HepG2 (cell line): Measurements from ENCODE around the gene TFEB. TPM values are rescaled to one million over a fixed set of nuclear protein-coding genes. Genes with fewer than 3 reads are reported as not detected.
A peak's percentile ranks its signal among the peaks of the same experiment; 100 is the strongest.

Experiments
- ARID4A ChIP-seq: sonication (generic); formaldehyde crosslinking; IDR thresholded peaks from 2 replicates; pipeline ENCODE4 v1.5.0; 2020; ENCODE audit warnings: mild to moderate bottlenecking, missing genetic modification reagents, borderline replicate concordance
- CBX2 ChIP-seq, 2 experiments: fragments of 200-600 bp in 1 of 2; sonication (generic); formaldehyde crosslinking in 1 of 2; IDR thresholded peaks; 2 replicates each; pipeline versions ENCODE4 v1.7.0 to v1.8.1; 2018 to 2022; ENCODE audit warnings: low read depth in 2 of 2, low read length in 1 of 2, mild to moderate bottlenecking in 1 of 2, missing genetic modification reagents in 1 of 2
- MAZ ChIP-seq, 2 experiments: sonication (generic) in 1 of 2; formaldehyde crosslinking in 1 of 2; IDR thresholded peaks; 2 replicates each; pipeline versions ENCODE4 v1.5.0 to v1.6.1; 2012 to 2020; ENCODE audit warnings: low read depth in 2 of 2, mild to moderate bottlenecking in 2 of 2, borderline replicate concordance in 1 of 2, improper control_type of control experiment in 1 of 2, low read length in 1 of 2, missing genetic modification reagents in 1 of 2, moderate library complexity in 1 of 2
- NAIF1 ChIP-seq: sonication (generic); formaldehyde crosslinking; IDR thresholded peaks from 2 replicates; pipeline ENCODE4 v1.5.0; 2020; ENCODE audit warnings: mild to moderate bottlenecking, missing genetic modification reagents, borderline replicate concordance
- NFIC ChIP-seq: IDR thresholded peaks from 2 replicates; pipeline ENCODE4 v1.6.1; 2012; ENCODE audit warnings: mild to moderate bottlenecking, low read length, inconsistent platforms
- NR3C1 ChIP-seq: sonication (generic); formaldehyde crosslinking; IDR thresholded peaks from 2 replicates; pipeline ENCODE4 v1.4.0; 2020; ENCODE audit warnings: missing genetic modification reagents
- SOX13 ChIP-seq, 3 experiments: fragments of 450-650 bp in 1 of 3; sonication (generic) in 1 of 3; formaldehyde crosslinking in 1 of 3; IDR thresholded peaks in 2 of 3; conservative IDR thresholded peaks in 1 of 3; 2 replicates each; pipeline versions ENCODE4 v1.5.0 to v1.6.1; 2016 to 2020; ENCODE audit warnings: antibody characterized with exemption in 1 of 3, mild to moderate bottlenecking in 1 of 3, missing compliant biosample characterization in 1 of 3, missing genetic modification reagents in 1 of 3, moderate library complexity in 1 of 3
- ZNF205 ChIP-seq: IDR thresholded peaks from 2 replicates; pipeline ENCODE4 v1.6.1; 2018; ENCODE audit warnings: missing biosample characterization, missing genetic modification reagents
- ZNF263 ChIP-seq: sonication (generic); formaldehyde crosslinking; IDR thresholded peaks from 2 replicates; pipeline ENCODE4 v1.4.0; 2020; ENCODE audit warnings: missing genetic modification reagents
- ZNF264 ChIP-seq: sonication (generic); formaldehyde crosslinking; IDR thresholded peaks from 2 replicates; pipeline ENCODE4 v1.4.0; 2020; ENCODE audit warnings: missing genetic modification reagents
- ZNF556 ChIP-seq: sonication (generic); formaldehyde crosslinking; IDR thresholded peaks from 2 replicates; pipeline ENCODE4 v1.4.0; 2020; ENCODE audit warnings: mild to moderate bottlenecking, missing genetic modification reagents, borderline replicate concordance
- ZNF646 ChIP-seq: sonication (generic); formaldehyde crosslinking; IDR thresholded peaks from 2 replicates; pipeline ENCODE4 v1.9.0; 2021; ENCODE audit warnings: mild to moderate bottlenecking, missing genetic modification reagents
- ZNF761 ChIP-seq: sonication (generic); formaldehyde crosslinking; conservative IDR thresholded peaks from 2 replicates; pipeline ENCODE4 v1.4.0; 2020; ENCODE audit warnings: mild to moderate bottlenecking, missing genetic modification reagents
- polyA plus RNA-seq, 8 experiments: library from polyadenylated mRNA; depleted of rRNA in 3 of 8; stranded (reverse) in 7 of 8; unstranded in 1 of 8; fragments of >200 nt; fragmentation: Illumina TruSeq in 4 of 8; extraction: Trizol in 4 of 8; gene quantifications; 2 replicates each; pipeline versions ENCODE4 v1.2.1 to v1.2.3, GENCODE V29; 2011 to 2016; ENCODE audit warnings: low read depth in 4 of 8, missing spikeins in 1 of 8, mixed read lengths in 1 of 8; ENCODE audit not compliant: insufficient read depth in 1 of 8
- total RNA-seq, 5 experiments: library from RNA; depleted of rRNA; stranded (reverse); fragments of >200 nt; fragmentation: Illumina TruSeq; extraction: Trizol; gene quantifications; 2 replicates each; pipeline ENCODE4 v1.2.3, GENCODE V29; 2016; ENCODE audit warnings: low read depth in 1 of 5
- TF ChIP-seq, protein P1 (sequence below): sonication (generic); formaldehyde crosslinking; IDR thresholded peaks from 2 replicates; pipeline ENCODE4 v1.4.0; 2020; ENCODE audit warnings: low read depth, mild to moderate bottlenecking, missing genetic modification reagents

Gene TFEB
- total and polyA plus RNA-seq, 2 of the 13 experiments (the other 11 are each of a cell fraction or from before 2014, with no cell fraction given) = 13.3 to 18.7 TPM

DNA sequence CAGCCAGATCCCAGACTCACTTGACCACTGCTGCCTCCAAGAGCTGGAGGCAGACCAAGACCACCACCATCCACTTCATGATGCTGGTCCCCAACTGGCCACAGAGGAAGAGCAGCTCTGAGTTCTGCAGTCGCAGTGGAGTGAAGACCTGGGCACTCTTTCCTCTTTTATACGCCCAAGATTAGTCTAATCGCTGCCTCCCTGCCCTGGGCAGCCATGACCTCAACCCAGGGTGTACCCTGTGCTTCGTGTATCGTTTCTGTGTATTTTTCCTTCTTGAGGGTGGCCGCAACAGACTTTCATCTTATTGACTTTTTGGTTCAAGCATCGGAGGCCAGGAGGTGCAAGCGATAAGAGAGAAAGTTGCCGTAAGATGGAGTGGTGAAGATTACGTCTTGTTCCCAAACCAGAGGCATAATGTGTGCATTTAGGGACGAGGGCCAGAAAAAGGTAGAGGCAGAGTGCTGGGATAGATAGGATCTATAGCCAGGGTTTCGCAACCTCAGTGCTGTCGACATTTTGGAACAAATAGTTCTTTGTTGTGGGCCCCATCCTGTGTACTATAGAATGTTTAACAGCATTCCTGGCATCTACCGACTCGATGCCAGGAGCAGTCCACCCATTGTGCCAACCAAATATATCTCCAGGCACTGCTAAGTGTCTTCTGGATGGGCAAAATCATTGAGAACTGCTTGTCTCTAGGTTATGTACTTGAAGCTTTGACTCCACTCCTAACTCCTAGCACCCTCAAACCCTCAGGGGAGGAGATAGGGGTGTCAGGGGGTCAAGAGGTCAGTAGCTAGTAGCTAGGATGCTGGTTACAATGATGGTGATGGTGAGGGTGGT is 12.1 kb upstream of the TFEB start, which contains the start of gene PGC (continued):
- TF ChIP-seq, protein P1, sequence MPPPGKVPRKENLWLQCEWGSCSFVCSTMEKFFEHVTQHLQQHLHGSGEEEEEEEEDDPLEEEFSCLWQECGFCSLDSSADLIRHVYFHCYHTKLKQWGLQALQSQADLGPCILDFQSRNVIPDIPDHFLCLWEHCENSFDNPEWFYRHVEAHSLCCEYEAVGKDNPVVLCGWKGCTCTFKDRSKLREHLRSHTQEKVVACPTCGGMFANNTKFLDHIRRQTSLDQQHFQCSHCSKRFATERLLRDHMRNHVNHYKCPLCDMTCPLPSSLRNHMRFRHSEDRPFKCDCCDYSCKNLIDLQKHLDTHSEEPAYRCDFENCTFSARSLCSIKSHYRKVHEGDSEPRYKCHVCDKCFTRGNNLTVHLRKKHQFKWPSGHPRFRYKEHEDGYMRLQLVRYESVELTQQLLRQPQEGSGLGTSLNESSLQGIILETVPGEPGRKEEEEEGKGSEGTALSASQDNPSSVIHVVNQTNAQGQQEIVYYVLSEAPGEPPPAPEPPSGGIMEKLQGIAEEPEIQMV (CRISPR knock-in tag) = 0 out of 2 replicates have a peak, but pooled peaks have one; percentile 77
- TF ChIP-seq NAIF1 (CRISPR knock-in tag) (peak; percentile 90; the same call in 1 of the 2 replicates), MAZ (IDR thresholded peaks at IDR 0.05; ENCODE audit: borderline replicate concordance, low read depth, low read length) (no peak), MAZ (CRISPR knock-in tag; IDR thresholded peaks at IDR 0.05; ENCODE audit: low read depth) (peak; percentile 85), ZNF264 (CRISPR knock-in tag) (peak; percentile 99), ZNF761 (CRISPR knock-in tag) (peak; percentile 96), NR3C1 (CRISPR knock-in tag) (no peak), SOX13 (IDR thresholded peaks at IDR 0.05) (peak; percentile 95), SOX13 (CRISPR knock-in tag; conservative IDR thresholded peaks at IDR 0.05 in 1 of 2, IDR thresholded peaks at IDR 0.05 in 1 of 2) (peak in 1 of 2 experiments; percentile 95; a peak in 2 of 4 replicates), NFIC (peak; percentile 88; the same call in 1 of the 2 replicates), ARID4A (CRISPR knock-in tag) (peak; percentile 35; the same call in 1 of the 2 replicates), ZNF556 (CRISPR knock-in tag) (peak; percentile 95; the same call in 1 of the 2 replicates), ZNF646 (no peak), ZNF263 (CRISPR knock-in tag) (peak; percentile 86), ZNF205 (0 out of 2 replicates have a peak, but pooled peaks have one; percentile 64), CBX2 (IDR thresholded peaks at IDR 0.05; ENCODE audit: low read depth, low read length) (no peak), CBX2 (CRISPR knock-in tag; IDR thresholded peaks at IDR 0.05; ENCODE audit: low read depth) (no peak)
